OCI-LY7 (cell line): Measurements from ENCODE around the gene PALLD.

ENCODE experiments used
- EZH2phosphoT487 ChIP-seq: fragments of 200-600 bp; sonication (generic); IDR thresholded peaks from 2 replicates; pipeline ENCODE4 v1.6.1; 2018; ENCODE audit warnings: low read depth, borderline replicate concordance, mild to moderate bottlenecking, mixed run types, antibody characterized with exemption, low read length, moderate library complexity, mixed read lengths
- TF ChIP-seq, protein P1 (sequence below): fragments of 200-600 bp; sonication (generic); conservative IDR thresholded peaks from 2 replicates; pipeline ENCODE4 v1.5.1; 2014; ENCODE audit warnings: mild to moderate bottlenecking, antibody characterized with exemption, low read length, moderate library complexity, mixed read lengths

DNA sequence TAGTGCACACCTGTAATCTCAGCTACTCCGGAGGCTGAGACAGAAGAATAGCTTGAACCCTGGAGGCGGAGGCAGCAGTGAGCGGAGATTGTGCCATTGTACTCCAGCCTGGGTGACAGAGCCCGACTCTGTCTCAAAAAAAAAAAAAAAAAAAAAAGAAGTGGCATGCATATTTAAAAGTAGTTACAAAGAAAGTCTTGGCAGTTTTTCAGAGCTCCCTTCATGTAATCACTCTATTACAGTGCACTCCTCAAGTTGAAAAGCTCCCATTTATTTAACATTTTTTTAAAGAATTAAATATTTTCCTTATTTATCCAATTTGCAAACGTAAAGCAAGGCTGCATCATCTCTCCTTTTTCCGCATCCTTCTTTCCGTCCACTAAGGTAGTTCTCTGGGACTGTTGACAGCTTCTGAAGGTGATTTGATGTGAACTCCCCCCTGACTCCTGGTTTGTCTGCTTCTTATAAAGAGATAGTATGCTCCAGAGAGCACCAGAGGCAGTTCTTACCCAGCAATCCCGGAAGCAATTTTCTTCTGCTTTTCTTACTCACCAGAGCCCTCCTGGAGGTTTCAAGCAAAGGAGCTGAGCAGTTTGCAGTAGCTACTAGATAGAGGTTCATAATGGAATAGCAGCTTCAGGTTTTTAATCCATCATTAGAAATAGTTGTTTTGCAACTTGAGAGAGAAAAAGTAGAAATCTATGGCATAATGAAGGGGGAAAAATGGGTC lies 151.0 kb downstream of the PALLD start:
- TF ChIP-seq, protein P1, sequence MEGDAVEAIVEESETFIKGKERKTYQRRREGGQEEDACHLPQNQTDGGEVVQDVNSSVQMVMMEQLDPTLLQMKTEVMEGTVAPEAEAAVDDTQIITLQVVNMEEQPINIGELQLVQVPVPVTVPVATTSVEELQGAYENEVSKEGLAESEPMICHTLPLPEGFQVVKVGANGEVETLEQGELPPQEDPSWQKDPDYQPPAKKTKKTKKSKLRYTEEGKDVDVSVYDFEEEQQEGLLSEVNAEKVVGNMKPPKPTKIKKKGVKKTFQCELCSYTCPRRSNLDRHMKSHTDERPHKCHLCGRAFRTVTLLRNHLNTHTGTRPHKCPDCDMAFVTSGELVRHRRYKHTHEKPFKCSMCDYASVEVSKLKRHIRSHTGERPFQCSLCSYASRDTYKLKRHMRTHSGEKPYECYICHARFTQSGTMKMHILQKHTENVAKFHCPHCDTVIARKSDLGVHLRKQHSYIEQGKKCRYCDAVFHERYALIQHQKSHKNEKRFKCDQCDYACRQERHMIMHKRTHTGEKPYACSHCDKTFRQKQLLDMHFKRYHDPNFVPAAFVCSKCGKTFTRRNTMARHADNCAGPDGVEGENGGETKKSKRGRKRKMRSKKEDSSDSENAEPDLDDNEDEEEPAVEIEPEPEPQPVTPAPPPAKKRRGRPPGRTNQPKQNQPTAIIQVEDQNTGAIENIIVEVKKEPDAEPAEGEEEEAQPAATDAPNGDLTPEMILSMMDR: no peak
- TF ChIP-seq EZH2phosphoT487: no peak
